ENCODE results near the gene ECHS1. TPM values are rescaled to one million over a fixed set of nuclear protein-coding genes. Genes with fewer than 3 reads are reported as not detected.

The ECHS1 gene
- total and polyA plus RNA-seq, 2 experiments from 2014 or later = 92.1 to 127 TPM

GRCh38 chr10:133327651-133328357, 45.4 kb downstream of the ECHS1 start:
- Mint-ChIP-seq H3K4me3 (no peak overlapping the region), H3K27me3 (ENCODE audit: insufficient read depth, low read depth, poor library complexity) (peaks cover 69% of the 10 kb centered on the region), H3K36me3 (ENCODE audit: low read depth) (no peaks in the 10 kb centered on the region; the same call in 1 of the 3 replicates), H3K9me3 (peaks cover 10% of the 10 kb centered on the region), H3K27ac (no peak overlapping the region), H3K4me1 (peaks cover 19% of the 10 kb centered on the region)
- Histone ChIP-seq H3F3A (replicated peaks; ENCODE audit: low read depth) (0 out of 2 replicates have a peak, but pooled peaks cover 11% of the 10 kb centered on the region), H3K4me1 (ENCODE audit: insufficient read depth) (peaks cover 17% of the 10 kb centered on the region), H3K27me3 (ENCODE audit: insufficient read depth) (peaks cover 76% of the 10 kb centered on the region), H2AFZ (no peak overlapping the region), H3K4me3 (no peak overlapping the region), H3K36me3 (ENCODE audit: insufficient read depth) (no peaks in the 10 kb centered on the region), H3K9me2 (ENCODE audit: insufficient read depth) (no peaks in the 10 kb centered on the region), H3K79me2 (replicated peaks; ENCODE audit: insufficient read depth) (no peaks in the 10 kb centered on the region), H3K4me2 (no peak overlapping the region), H3K27ac (ENCODE audit: low read depth) (no peak overlapping the region), H4K20me1 (replicated peaks; ENCODE audit: insufficient read depth) (no peaks in the 10 kb centered on the region)
- no peak for DNase-seq (ENCODE audit: low spot score)
- no peak for ATAC-seq
- no peak for TF ChIP-seq REST (IDR thresholded peaks at IDR 0.05; ENCODE audit: unreplicated experiment)
- no peak for TF ChIP-seq ETS1 (IDR thresholded peaks at IDR 0.05)
- peak in 1 of 2 experiments; percentile 35; a peak in 2 of 4 replicates for TF ChIP-seq CTCF (conservative IDR thresholded peaks at IDR 0.05; ENCODE audit: low read depth in 2 of 2)
- TF ChIP-seq JUNB (IDR thresholded peaks at IDR 0.05; ENCODE audit: unreplicated experiment) = no peak

- Histone ChIP-seq H4K20me1 (replicated peaks; ENCODE audit: insufficient read depth) (no peaks in the 10 kb centered on the region), H3K27ac (ENCODE audit: low read depth) (no peak overlapping the region), H3K4me3 (0 out of 2 replicates have a peak overlapping the region, but pooled peaks have one; percentile 68), H3K9me2 (ENCODE audit: insufficient read depth) (no peaks in the 10 kb centered on the region), H3K27me3 (ENCODE audit: insufficient read depth) (peaks cover 68% of the 10 kb centered on the region), H3K4me1 (ENCODE audit: insufficient read depth) (peaks cover 17% of the 10 kb centered on the region), H3K79me2 (replicated peaks; ENCODE audit: insufficient read depth) (no peaks in the 10 kb centered on the region), H3K4me2 (peak overlapping the region; percentile 87; the same call in 1 of the 2 replicates), H3F3A (replicated peaks; ENCODE audit: low read depth) (0 out of 2 replicates have a peak, but pooled peaks cover 11% of the 10 kb centered on the region), H3K36me3 (ENCODE audit: insufficient read depth) (no peaks in the 10 kb centered on the region), H2AFZ (no peak overlapping the region)
- Mint-ChIP-seq H3K27me3 (ENCODE audit: insufficient read depth, low read depth, poor library complexity) (peaks cover 61% of the 10 kb centered on the region), H3K4me1 (peaks cover 19% of the 10 kb centered on the region), H3K27ac (no peak overlapping the region), H3K9me3 (peaks cover 2% of the 10 kb centered on the region; the same call in 2 of the 3 replicates), H3K4me3 (peak overlapping the region; percentile 66; the same call in 1 of the 3 replicates), H3K36me3 (ENCODE audit: low read depth) (no peaks in the 10 kb centered on the region; the same call in 2 of the 3 replicates)
- DNase-seq (ENCODE audit: low spot score) (no peak), ATAC-seq (no peak)
- TF ChIP-seq NANOG (IDR thresholded peaks at IDR 0.05; ENCODE audit: borderline replicate concordance) = no peak
- TF ChIP-seq REST (IDR thresholded peaks at IDR 0.05; ENCODE audit: unreplicated experiment) = no peak
- TF ChIP-seq EZH2phosphoT487 (IDR thresholded peaks at IDR 0.05; ENCODE audit: unreplicated experiment) = no peak
Observed at GRCh38 chr10:133326745-133327650, 46.2 kb downstream of the ECHS1 start.

All from GM23338 (cell line).